Loucy (cell line): ENCODE results near the gene DGKB.

Source experiments
- EZH2phosphoT487 ChIP-seq: fragments of 200-600 bp; IDR thresholded peaks from 2 replicates; pipeline ENCODE4 v1.6.1; 2018; ENCODE audit warnings: antibody characterized with exemption, mild to moderate bottlenecking, moderate library complexity, borderline replicate concordance
- TF ChIP-seq, protein P1 (sequence below): fragments of 200-600 bp; sonication (generic); conservative IDR thresholded peaks from 2 replicates; pipeline ENCODE4 v1.5.1; 2014; ENCODE audit warnings: mild to moderate bottlenecking, antibody characterized with exemption, low read length

DNA sequence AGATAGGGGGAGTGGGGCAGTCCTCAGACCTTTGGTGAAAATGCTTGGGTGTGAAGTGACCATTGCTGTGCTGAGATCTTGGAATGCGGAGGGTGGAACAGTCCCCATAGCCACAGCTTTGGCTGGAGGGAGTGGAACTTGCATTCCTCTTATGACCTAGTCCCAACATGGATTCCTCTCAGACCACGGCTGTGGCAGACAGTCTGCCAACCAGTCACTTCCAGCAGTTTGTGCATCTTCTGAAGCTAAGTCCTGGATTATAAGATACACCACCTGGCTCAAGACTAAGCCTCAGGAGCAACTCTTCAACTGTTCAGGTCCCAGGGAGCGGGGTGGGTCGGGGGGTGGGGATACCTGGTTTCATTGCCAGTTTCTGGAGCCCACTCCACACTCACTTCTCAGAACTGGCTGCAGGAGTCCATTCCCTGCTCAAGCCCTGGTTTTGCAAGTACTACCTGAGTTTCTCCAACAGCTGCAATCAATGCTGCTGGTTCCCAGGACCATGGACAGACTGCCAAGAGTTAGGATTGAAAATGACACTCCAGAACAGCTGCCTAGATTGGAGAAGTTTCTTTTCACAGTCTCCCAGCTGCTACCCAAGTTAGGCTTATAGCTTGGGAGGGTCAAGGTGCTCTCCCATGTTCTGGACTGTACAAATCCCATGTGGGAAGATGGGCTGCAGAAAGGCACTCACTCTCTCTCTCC, 29.1 kb upstream of the DGKB start:
- TF ChIP-seq, protein P1, sequence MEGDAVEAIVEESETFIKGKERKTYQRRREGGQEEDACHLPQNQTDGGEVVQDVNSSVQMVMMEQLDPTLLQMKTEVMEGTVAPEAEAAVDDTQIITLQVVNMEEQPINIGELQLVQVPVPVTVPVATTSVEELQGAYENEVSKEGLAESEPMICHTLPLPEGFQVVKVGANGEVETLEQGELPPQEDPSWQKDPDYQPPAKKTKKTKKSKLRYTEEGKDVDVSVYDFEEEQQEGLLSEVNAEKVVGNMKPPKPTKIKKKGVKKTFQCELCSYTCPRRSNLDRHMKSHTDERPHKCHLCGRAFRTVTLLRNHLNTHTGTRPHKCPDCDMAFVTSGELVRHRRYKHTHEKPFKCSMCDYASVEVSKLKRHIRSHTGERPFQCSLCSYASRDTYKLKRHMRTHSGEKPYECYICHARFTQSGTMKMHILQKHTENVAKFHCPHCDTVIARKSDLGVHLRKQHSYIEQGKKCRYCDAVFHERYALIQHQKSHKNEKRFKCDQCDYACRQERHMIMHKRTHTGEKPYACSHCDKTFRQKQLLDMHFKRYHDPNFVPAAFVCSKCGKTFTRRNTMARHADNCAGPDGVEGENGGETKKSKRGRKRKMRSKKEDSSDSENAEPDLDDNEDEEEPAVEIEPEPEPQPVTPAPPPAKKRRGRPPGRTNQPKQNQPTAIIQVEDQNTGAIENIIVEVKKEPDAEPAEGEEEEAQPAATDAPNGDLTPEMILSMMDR, result no peak
- no peak for TF ChIP-seq EZH2phosphoT487
